ENCODE measurements around the gene IGSF3. TPM values are rescaled to one million over a fixed set of nuclear protein-coding genes. Genes with fewer than 3 reads are reported as not detected.

IGSF3 gene
- total RNA-seq, 4 donors from 2014 or later = 0.25 to 1.2 (median 0.72) TPM

- H3K4me1 ChIP-seq = peaks cover 11 to 14% of the 10 kb centered on the region in 2 donors
- DNase-seq (no peak), ATAC-seq (peak in 1 of 2 donors; percentile 16)
- no peaks in the 10 kb centered on the region for H3K9me3 ChIP-seq
- peak overlapping the region; percentile 85 to 97 (median 92) for H3K27ac ChIP-seq
- no peak for TF ChIP-seq POLR2A (IDR thresholded peaks at IDR 0.05)
- TF ChIP-seq CTCF (IDR thresholded peaks at IDR 0.05 in 4 of 5, conservative IDR thresholded peaks at IDR 0.05 in 1 of 5) = no peak
- intact Hi-C loops (cut with DNase I; ENCODE audit: low total_unique reads) = loop anchor here (5.0 kb wide), 2 partner anchors 199 to 486 kb away; partner anchors contain the start of gene ATP1A1
- in situ Hi-C loops (cut with MboI; ENCODE audit: low sequenced_read_pairs in 4 of 4) = loop anchor here in 1 of 4 donors (10.0 kb wide), 1 partner anchor 483 kb away; no protein-coding TSS in a partner anchor
- H3K27me3 ChIP-seq = no peaks in the 10 kb centered on the region
- peak overlapping the region; percentile 61 to 86 (median 80) for H3K4me3 ChIP-seq
- no peaks in the 10 kb centered on the region for H3K36me3 ChIP-seq
Measured at GRCh38 chr1:116571215-116571919, 96.2 kb downstream of the IGSF3 start.

GRCh38 chr1:116570358-116571214, 96.9 kb downstream of the IGSF3 start, which contains the start of gene CD58:
Gene CD58, minus strand, starts transcription at chr1:116571026. Its CDS starts 54 bp downstream, at chr1:116570972.
- Histone ChIP-seq H3K36me3 (no peaks in the 10 kb centered on the region), H3K27ac (peak within 1 kb of the TSS; percentile 85 to 97 (median 92)), H3K27me3 (no peaks in the 10 kb centered on the region), H3K9me3 (no peaks in the 10 kb centered on the region), H3K4me1 (peaks cover 11 to 18% of the 10 kb centered on the region in 2 donors), H3K4me3 (peak within 1 kb of the TSS; percentile 61 to 86 (median 80))
- DNase-seq = peak; percentile 70 to 78
- peak; percentile 73 to 82 for TF ChIP-seq POLR2A (IDR thresholded peaks at IDR 0.05)
- TF ChIP-seq CTCF (IDR thresholded peaks at IDR 0.05 in 4 of 5, conservative IDR thresholded peaks at IDR 0.05 in 1 of 5) = peak; percentile 60 to 67 (median 62)
- in situ Hi-C loops (cut with MboI; ENCODE audit: low sequenced_read_pairs in 4 of 4) = loop anchor here in 1 of 4 donors (10.0 kb wide), 1 partner anchor 484 kb away; no protein-coding TSS in a partner anchor
- intact Hi-C loops (cut with DNase I; ENCODE audit: low total_unique reads) = loop anchor here (5.0 kb wide), 2 partner anchors 198 to 487 kb away; partner anchors contain the start of gene ATP1A1
- ATAC-seq = peak; percentile 89 to 91

- ATAC-seq (peak in 1 of 2 donors; percentile 2), DNase-seq (no peak)
- TF ChIP-seq POLR2A (IDR thresholded peaks at IDR 0.05) (no peak), CTCF (IDR thresholded peaks at IDR 0.05 in 4 of 5, conservative IDR thresholded peaks at IDR 0.05 in 1 of 5) (no peak)
- intact Hi-C loops (cut with DNase I; ENCODE audit: low total_unique reads) (loop anchor here (5.0 kb wide), 2 partner anchors 198 to 487 kb away; partner anchors contain the start of gene ATP1A1), in situ Hi-C loops (cut with MboI; ENCODE audit: low sequenced_read_pairs in 4 of 4) (loop anchor here in 2 of 4 donors (10.0 kb wide), 1 partner anchor 485 kb away; no protein-coding TSS in a partner anchor)
- H3K27ac ChIP-seq = peak overlapping the region; percentile 85 to 97 (median 92)
- H3K27me3 ChIP-seq = no peaks in the 10 kb centered on the region
- no peaks in the 10 kb centered on the region for H3K36me3 ChIP-seq
- H3K4me1 ChIP-seq = peaks cover 11 to 19% of the 10 kb centered on the region in 2 donors
- H3K9me3 ChIP-seq = no peaks in the 10 kb centered on the region
- H3K4me3 ChIP-seq = peak overlapping the region; percentile 61 to 86 (median 80)
Measured at GRCh38 chr1:116569776-116570357, 97.7 kb downstream of the IGSF3 start.

- TF ChIP-seq POLR2A (IDR thresholded peaks at IDR 0.05) (no peak), CTCF (IDR thresholded peaks at IDR 0.05 in 4 of 5, conservative IDR thresholded peaks at IDR 0.05 in 1 of 5) (no peak)
- ATAC-seq (no peak), DNase-seq (no peak)
- Histone ChIP-seq H3K4me3 (peak overlapping the region in 1 of 4 donors; percentile 86), H3K4me1 (peaks cover 11 to 19% of the 10 kb centered on the region in 2 donors), H3K9me3 (no peaks in the 10 kb centered on the region), H3K27me3 (no peaks in the 10 kb centered on the region), H3K27ac (no peak overlapping the region), H3K36me3 (no peaks in the 10 kb centered on the region)
- in situ Hi-C loops (cut with MboI; ENCODE audit: low sequenced_read_pairs in 4 of 4) (loop anchor here in 1 of 4 donors (10.0 kb wide), 1 partner anchor 485 kb away; no protein-coding TSS in a partner anchor), intact Hi-C loops (cut with DNase I; ENCODE audit: low total_unique reads) (no loop called here)
Measured at GRCh38 chr1:116569381-116569670, 98.2 kb downstream of the IGSF3 start.

Measured in gastrocnemius medialis (tissue), 4 donors.